DOHH2 (cell line): ENCODE results near the gene CACNA2D3.

Experiments
- H3F3A ChIP-seq: fragments of 200-600 bp; sonication (generic), shearing (Covaris generic); 2 replicates; pipeline ENCODE4 v1.6.0; 2016; ENCODE audit warnings: antibody characterized with exemption, mild to moderate bottlenecking; ENCODE audit not compliant: control insufficient read depth, insufficient read depth
- H3K27ac ChIP-seq: fragments of 200-600 bp; sonication (generic); 2 replicates; pipeline ENCODE4 v1.5.1; 2014; ENCODE audit warnings: low read depth, mild to moderate bottlenecking, low read length, moderate library complexity
- H3K27me3 ChIP-seq: fragments of 200-600 bp; sonication (generic); 2 replicates; pipeline ENCODE4 v1.6.1; 2014; ENCODE audit warnings: mild to moderate bottlenecking, low read length, mixed read lengths; ENCODE audit not compliant: control insufficient read depth
- H3K36me3 ChIP-seq: fragments of 200-600 bp; sonication (generic); 2 replicates; pipeline ENCODE4 v1.6.1; 2014; ENCODE audit warnings: mild to moderate bottlenecking, low read length, moderate library complexity, mixed read lengths; ENCODE audit not compliant: control insufficient read depth
- H3K4me1 ChIP-seq: fragments of 200-600 bp; sonication (generic); 2 replicates; pipeline ENCODE4 v1.6.1; 2014; ENCODE audit warnings: mild to moderate bottlenecking, low read length, mixed read lengths; ENCODE audit not compliant: control insufficient read depth
- H3K4me2 ChIP-seq: fragments of 200-600 bp; sonication (generic); 2 replicates; pipeline ENCODE4 v1.6.0; 2014; ENCODE audit warnings: mild to moderate bottlenecking, low read length, moderate library complexity
- H3K4me3 ChIP-seq: fragments of 200-600 bp; sonication (generic); 2 replicates; pipeline ENCODE4 v1.5.1; 2014; ENCODE audit warnings: mild to moderate bottlenecking, low read length, mixed read lengths
- H3K79me2 ChIP-seq: fragments of 200-600 bp; sonication (generic); 2 replicates; pipeline ENCODE4 v1.6.1; 2014; ENCODE audit warnings: mild to moderate bottlenecking, low read length, mixed read lengths; ENCODE audit not compliant: control insufficient read depth
- H3K9me2 ChIP-seq: fragments of 200-600 bp; sonication (generic); replicated peaks from 2 replicates; pipeline ENCODE4 v1.6.1; 2014; ENCODE audit warnings: mild to moderate bottlenecking, low read length, mixed read lengths; ENCODE audit not compliant: control insufficient read depth
- H3K9me3 ChIP-seq: fragments of 200-600 bp; sonication (generic); 2 replicates; pipeline ENCODE4 v1.6.1; 2014; ENCODE audit warnings: antibody characterized with exemption, low read length, mixed read lengths; ENCODE audit not compliant: control insufficient read depth, insufficient read depth
- H4K20me1 ChIP-seq: fragments of 200-600 bp; sonication (generic); 2 replicates; pipeline ENCODE4 v1.6.0; 2014; ENCODE audit warnings: low read depth, mild to moderate bottlenecking, antibody characterized with exemption, low read length, moderate library complexity; ENCODE audit not compliant: control insufficient read depth, insufficient read depth
- EZH2phosphoT487 ChIP-seq: fragments of 200-600 bp; sonication (generic); IDR thresholded peaks from 2 replicates; pipeline ENCODE4 v1.6.1; 2017; ENCODE audit warnings: borderline replicate concordance, mild to moderate bottlenecking, antibody characterized with exemption, low read length, moderate library complexity, mixed read lengths
- TF ChIP-seq, protein P1 (sequence below): fragments of 200-600 bp; sonication (generic); IDR thresholded peaks from one replicate; pipeline ENCODE4 v1.5.1; 2014; ENCODE audit warnings: antibody characterized with exemption, mild to moderate bottlenecking, low read depth, low read length; ENCODE audit not compliant: poor library complexity, severe bottlenecking

Gene CACNA2D3

DNA sequence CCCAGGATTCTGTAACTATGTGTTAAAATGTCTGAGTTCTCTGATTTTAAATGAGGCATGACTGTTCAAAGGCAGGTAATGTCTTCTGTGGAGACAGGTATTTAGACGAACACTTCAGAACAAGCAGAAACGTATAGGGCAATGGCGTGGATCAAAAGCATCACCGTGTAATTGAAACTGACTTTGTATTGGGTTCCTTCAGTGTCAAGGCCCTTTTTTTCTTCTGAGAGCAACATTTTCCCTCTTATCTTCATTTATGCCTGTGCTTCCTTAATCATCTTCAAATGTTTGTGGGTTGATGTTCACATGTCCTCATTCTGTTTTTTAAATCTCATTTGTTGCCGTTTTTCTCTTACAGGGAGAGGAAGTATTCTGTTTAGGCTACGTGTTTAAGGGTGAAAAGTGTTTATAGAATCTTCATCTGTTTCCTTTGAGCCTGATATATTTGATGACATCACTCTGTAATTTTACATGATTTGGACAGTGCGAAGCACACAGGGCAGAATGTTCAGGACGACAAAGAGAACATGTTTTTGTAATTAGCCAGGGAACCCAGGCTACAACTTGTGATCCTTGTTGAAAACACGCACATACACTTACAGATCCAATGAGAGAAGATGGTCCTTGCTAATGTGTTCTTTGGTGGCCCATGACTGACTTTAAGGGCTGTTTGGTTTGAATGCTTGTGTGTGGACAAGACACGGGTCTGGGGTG, 609.5 kb downstream of the CACNA2D3 start:
- no peaks in the 10 kb centered on the region for H3K4me1 ChIP-seq
- no peak overlapping the region for H3K4me3 ChIP-seq
- no peak for TF ChIP-seq EZH2phosphoT487
- TF ChIP-seq, protein P1, sequence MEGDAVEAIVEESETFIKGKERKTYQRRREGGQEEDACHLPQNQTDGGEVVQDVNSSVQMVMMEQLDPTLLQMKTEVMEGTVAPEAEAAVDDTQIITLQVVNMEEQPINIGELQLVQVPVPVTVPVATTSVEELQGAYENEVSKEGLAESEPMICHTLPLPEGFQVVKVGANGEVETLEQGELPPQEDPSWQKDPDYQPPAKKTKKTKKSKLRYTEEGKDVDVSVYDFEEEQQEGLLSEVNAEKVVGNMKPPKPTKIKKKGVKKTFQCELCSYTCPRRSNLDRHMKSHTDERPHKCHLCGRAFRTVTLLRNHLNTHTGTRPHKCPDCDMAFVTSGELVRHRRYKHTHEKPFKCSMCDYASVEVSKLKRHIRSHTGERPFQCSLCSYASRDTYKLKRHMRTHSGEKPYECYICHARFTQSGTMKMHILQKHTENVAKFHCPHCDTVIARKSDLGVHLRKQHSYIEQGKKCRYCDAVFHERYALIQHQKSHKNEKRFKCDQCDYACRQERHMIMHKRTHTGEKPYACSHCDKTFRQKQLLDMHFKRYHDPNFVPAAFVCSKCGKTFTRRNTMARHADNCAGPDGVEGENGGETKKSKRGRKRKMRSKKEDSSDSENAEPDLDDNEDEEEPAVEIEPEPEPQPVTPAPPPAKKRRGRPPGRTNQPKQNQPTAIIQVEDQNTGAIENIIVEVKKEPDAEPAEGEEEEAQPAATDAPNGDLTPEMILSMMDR = no peak
- no peaks in the 10 kb centered on the region for H3K36me3 ChIP-seq
- no peaks in the 10 kb centered on the region for H3K9me3 ChIP-seq
- H3K79me2 ChIP-seq = no peaks in the 10 kb centered on the region
- no peaks in the 10 kb centered on the region for H3F3A ChIP-seq
- no peaks in the 10 kb centered on the region for H3K27me3 ChIP-seq
- no peaks in the 10 kb centered on the region for H4K20me1 ChIP-seq
- no peak overlapping the region for H3K27ac ChIP-seq
- no peak overlapping the region for H3K4me2 ChIP-seq
- no peaks in the 10 kb centered on the region for H3K9me2 ChIP-seq

DNA sequence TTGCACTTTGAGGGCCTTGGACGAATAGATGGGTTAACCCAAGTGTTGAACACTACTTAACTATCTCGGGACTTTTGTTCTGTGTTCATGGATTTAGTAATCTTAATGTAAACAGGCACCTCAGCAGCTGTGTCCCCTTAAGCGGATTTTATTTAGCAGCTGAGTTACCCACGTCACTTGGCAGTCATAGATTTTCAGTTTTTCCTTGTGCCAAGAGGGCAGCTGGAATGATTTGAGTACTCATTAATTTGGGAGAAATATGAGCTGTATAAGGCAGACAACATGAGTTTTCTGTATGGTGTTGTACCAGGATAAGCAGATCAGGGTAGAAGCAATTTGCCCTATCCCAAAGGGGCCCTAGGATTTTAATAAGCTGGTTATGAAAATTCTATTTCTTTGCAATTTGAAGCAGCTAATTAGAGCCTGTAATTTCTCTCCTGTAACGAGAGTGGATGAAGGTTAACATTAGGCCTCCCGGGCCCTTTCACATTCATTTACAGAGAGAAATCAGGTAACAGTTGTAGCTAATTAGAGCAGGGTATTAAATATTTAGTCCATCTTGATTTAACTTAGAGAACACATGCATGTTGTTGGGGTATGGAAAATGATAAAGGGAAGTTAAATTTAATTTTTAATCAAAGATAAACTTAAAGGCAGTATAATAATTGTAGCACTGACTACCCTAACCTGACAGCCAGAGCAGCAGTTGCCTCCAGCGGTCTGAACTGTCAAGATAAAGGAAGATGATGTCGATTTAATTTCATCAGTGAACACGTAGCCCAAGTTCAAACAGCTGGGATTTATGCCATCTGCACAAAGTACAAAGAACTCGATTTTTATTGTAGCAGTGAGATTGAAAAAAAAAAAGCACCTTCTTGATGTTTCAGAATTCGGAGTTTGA, 611.0 kb downstream of the CACNA2D3 start:
- H3F3A ChIP-seq = no peaks in the 10 kb centered on the region
- H4K20me1 ChIP-seq = no peaks in the 10 kb centered on the region
- TF ChIP-seq, protein P1 = no peak
- TF ChIP-seq EZH2phosphoT487 = no peak
- H3K9me3 ChIP-seq = no peaks in the 10 kb centered on the region
- no peak overlapping the region for H3K27ac ChIP-seq
- H3K79me2 ChIP-seq = no peaks in the 10 kb centered on the region
- no peaks in the 10 kb centered on the region for H3K36me3 ChIP-seq
- no peaks in the 10 kb centered on the region for H3K9me2 ChIP-seq
- no peaks in the 10 kb centered on the region for H3K27me3 ChIP-seq
- H3K4me1 ChIP-seq = no peaks in the 10 kb centered on the region
- H3K4me3 ChIP-seq = no peak overlapping the region
- no peak overlapping the region for H3K4me2 ChIP-seq

DNA sequence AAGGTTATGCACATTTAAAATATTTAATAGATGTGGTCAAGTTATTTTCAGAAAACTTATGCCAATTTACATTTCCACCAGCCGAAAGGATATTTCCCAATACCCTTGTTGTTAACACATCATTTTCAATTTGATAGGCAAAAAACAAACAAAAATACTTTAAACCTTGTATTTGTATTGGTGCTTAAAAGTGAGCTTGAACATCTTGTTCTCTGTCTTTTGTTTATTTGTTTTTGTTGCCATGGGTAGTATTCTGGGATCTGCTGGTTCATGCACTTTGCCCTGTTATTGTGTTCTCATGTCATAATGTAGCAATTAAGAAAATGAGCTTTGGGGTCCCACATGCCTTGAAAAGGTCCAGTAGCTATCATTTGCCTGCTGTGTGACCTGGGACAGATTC, 614.1 kb downstream of the CACNA2D3 start:
- no peaks in the 10 kb centered on the region for H3K27me3 ChIP-seq
- H3K36me3 ChIP-seq = no peaks in the 10 kb centered on the region
- H3K4me2 ChIP-seq = no peak overlapping the region
- no peaks in the 10 kb centered on the region for H3K79me2 ChIP-seq
- TF ChIP-seq, protein P1 = no peak
- TF ChIP-seq EZH2phosphoT487 = no peak
- H4K20me1 ChIP-seq = no peaks in the 10 kb centered on the region
- H3K4me3 ChIP-seq = no peak overlapping the region
- H3K9me2 ChIP-seq = no peaks in the 10 kb centered on the region
- no peak overlapping the region for H3K27ac ChIP-seq
- H3K9me3 ChIP-seq = no peaks in the 10 kb centered on the region
- no peaks in the 10 kb centered on the region for H3K4me1 ChIP-seq
- H3F3A ChIP-seq = no peaks in the 10 kb centered on the region
